GM21515 (cell line): Measurements from ENCODE around the gene ATP6V0C.
"Not testable (repeated sequence)": the region's sequence is repeated elsewhere in the genome, so short reads cannot be mapped to it uniquely, and the experiment has no call there.

Experiments used
- ATAC-seq: cut with Tn5 transposase; IDR thresholded peaks from one replicate; pipeline ENCODE4 v1.9.1; 2021; ENCODE audit not compliant: unreplicated experiment

Gene ATP6V0C

DNA sequence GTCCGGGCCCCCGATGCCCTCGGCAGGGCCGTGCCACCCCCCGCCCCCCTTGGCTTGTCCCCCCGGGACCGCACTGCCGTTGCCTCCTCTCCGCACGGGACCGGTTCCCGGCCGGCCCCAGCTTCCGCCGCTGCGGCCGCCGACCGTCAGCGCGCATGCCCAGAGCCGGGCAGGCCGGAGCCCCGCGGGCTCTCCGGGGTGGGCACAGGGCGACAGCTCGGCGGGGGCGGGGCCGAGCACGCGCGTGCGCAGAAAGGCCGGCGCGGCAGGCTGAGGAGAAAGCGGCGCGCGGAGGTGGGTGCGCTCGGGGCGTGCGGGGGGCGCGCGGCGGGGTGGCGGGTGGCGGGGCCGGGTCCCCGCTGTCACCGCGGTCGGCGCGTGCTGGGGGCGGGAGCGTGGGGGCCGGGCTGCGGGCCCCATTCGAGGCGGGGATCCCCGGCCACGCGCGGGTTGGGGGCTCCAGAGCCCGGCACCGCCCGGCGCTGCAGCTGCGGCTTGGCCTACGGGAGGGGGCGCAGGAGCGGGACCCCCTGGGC lies 38.8 kb upstream of the ATP6V0C start, which contains the start of gene TBC1D24:
TBC1D24 (plus strand) TSS at position 251 of the 536 bp plus-strand sequence. CDS start 21,022 bp downstream, outside the sequence.
- peak; percentile 48 for ATAC-seq

- ATAC-seq: peak; percentile 10
Measured at GRCh38 chr16:2475413-2476344, 38.1 kb upstream of the ATP6V0C start.

- no peak for ATAC-seq
Measured at GRCh38 chr16:2476345-2476720, 37.4 kb upstream of the ATP6V0C start.

DNA sequence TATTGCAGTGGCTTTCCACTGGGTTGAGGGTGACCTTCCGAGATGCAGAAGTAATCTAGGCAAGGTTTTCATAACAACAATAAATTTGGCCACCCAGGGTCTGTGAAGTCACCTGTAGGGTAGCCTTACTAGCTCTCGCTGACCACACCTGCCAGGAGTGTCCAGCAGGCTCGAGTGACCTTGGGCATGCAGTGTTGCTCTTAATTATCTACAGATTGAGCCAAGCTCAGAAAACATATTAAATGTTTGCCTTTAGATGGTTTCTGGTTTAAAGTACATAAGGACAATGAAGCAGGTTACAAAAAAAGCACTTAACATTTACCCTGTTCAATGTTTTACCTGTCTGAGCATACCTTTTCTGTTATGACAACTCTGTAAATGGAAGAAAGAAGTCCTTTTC lies 37.0 kb upstream of the ATP6V0C start:
- no peak for ATAC-seq

- no peak for ATAC-seq
Measured at GRCh38 chr16:2477327-2477726, 36.4 kb upstream of the ATP6V0C start.

- ATAC-seq: no peak
Measured at GRCh38 chr16:2478279-2478678, 35.5 kb upstream of the ATP6V0C start.

GRCh38 chr16:2479996-2480395 lies 33.8 kb upstream of the ATP6V0C start:
- not testable (repeated sequence) for ATAC-seq

DNA sequence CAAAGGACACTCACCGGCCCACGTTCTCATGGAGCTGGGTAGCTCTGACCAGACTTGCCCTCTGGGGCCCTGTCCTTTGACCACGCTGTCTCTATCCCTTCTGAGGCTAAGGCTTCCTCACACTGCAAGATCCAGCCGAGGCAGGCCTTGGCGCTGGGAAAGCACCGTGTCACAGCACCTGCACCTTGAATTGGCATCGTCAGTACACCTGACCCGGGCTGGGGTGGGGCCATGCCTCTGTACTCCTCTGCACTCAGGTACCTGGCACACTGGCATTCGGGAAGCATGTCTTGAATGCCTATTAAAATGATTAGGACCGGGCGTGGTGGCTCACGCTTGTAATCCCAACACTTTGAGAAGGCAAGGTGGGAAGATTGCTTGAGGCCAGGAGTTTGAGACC lies 32.8 kb upstream of the ATP6V0C start:
- ATAC-seq: no peak

DNA sequence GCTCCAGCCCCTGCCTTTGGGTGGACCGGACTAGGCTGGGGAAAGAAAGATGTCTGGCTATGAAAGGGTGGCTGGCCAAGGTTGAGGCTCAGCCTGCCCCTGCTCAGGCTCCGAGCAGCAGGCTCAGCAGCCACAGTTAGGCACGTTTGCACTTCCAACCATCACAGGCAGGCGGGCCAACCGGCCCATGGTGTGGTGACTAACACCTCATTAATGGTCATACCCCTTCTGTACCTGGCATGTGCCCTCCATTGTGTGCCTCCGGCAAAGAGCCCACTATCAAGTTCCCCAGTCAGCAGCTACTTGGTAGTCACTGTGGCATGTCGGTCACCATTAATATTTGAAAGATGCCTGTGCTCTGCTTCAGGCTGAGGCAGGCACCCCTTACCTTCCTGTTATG lies 32.1 kb upstream of the ATP6V0C start:
- ATAC-seq: no peak

GRCh38 chr16:2482249-2482648 lies 31.5 kb upstream of the ATP6V0C start:
- ATAC-seq: no peak

GRCh38 chr16:2482708-2483534 lies 30.8 kb upstream of the ATP6V0C start:
- no peak for ATAC-seq

- no peak for ATAC-seq
Measured at GRCh38 chr16:2483939-2484897, 29.5 kb upstream of the ATP6V0C start.

GRCh38 chr16:2484898-2485508 lies 28.7 kb upstream of the ATP6V0C start:
- no peak for ATAC-seq

- ATAC-seq: no peak
Measured at GRCh38 chr16:2485811-2486507, 27.8 kb upstream of the ATP6V0C start.

- no peak for ATAC-seq
Measured at GRCh38 chr16:2486645-2487516, 26.9 kb upstream of the ATP6V0C start.

- no peak for ATAC-seq
Measured at GRCh38 chr16:2487517-2487842, 26.3 kb upstream of the ATP6V0C start.

DNA sequence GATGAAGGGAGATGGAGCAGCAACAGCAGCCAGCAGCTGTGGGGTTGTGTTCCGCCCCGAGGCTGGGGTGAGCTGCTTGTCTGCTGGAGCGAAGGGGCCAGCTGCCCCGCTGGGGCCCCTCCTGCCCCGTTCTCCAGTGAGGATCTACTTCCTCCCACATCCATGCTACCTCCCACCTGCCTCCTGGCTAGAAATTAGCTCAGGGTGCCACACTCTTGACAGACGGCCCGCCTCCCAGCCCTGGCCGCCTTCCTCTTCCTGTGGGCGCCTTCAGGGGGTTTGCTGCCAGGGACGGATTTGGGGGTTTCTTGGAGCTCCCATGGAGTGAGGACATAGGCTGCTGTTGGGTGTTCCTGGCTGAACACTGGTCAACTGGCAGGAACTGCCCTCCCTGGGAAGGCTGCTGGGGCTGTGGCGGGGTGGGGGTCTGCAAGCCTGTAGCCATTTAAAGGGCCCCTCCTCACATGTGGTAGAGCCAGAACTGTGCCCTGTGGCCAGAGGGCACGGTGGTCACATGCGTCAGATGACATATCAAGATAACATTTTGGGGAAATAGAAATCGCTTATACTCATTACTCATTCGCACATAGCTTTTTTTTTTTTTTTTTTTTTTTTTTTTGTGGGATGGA lies 25.7 kb upstream of the ATP6V0C start:
- ATAC-seq: no peak

- ATAC-seq: no peak
Measured at GRCh38 chr16:2489581-2489980, 24.2 kb upstream of the ATP6V0C start.
